Activated CD4-positive, alpha-beta T cell treated with anti-CD3 and anti-CD28 coated beads, Interleukin-2, amount 50 U/mL, for 16 hours (primary cell): Measurements from ENCODE around the gene THSD4.
"Not testable (repeated sequence)": the region's sequence is repeated elsewhere in the genome, so short reads cannot be mapped to it uniquely, and the experiment has no call there.

Source experiments
- DNase-seq: peaks from one replicate; pipeline ENCODE4 v3.0.0-alpha.2; 2020

Gene THSD4

GRCh38 chr15:71228403-71228802 is 113.1 kb downstream of the THSD4 start:
- DNase-seq, result no peak

DNA sequence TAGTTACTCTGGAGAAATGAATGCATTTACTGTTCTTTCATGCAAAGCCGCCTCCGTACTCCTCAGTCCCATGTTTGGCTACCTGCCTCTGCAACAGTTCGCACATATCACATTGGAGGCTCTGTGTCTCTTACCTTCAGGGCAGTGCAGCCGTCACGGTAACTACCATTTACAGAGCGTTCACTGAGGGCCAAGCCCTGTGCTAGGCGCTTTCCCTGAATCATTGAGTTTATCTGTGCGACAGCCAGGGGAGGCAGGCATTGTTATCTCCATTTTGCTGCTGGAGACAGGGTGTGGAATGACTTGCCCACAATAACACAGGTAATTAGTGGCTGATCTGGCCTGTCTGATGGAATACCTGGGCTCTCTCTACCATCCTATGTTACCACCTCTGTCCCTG is 115.0 kb downstream of the THSD4 start:
- DNase-seq, result no peak

DNA sequence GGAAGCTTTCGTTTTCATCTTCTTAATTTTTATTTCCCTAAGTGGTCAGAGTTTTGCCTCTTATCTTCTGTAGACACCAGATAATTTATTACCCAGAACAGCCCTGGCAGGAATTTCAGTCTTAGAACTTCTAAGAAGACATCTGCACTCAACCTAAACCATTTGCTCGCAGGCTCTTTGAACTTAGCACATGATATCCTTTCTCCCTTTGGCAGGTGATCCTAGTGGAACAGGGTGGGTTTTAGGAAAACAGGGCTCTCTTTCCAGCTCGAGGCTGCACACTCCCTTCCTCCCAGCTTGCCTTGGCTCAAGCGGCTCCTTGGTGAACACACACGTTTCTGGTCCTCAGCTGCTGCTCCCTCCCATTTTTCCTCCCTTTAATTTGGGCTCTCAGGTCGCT is 116.5 kb downstream of the THSD4 start:
- no peak for DNase-seq

GRCh38 chr15:71232411-71232810 is 117.1 kb downstream of the THSD4 start:
- DNase-seq, result no peak

GRCh38 chr15:71237456-71238188 is 122.4 kb downstream of the THSD4 start:
- DNase-seq, result no peak

DNA sequence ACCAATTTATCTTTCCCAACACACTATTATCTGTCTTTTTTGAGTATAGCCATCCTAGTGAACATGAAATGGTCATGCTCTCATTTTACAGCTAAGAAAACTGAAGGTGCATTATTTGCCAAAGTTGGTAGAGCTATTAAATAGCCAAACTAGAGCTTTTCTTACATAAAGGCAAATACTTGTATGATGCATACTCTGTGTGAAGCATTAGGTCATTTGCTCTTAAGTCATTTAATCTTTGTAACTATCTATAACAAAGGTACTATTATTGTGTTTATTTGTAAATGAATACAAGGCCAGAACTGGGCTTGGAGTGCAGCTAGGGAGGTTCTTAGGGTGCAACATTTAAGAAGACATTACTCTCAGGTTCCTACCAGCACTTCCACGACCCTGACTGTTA is 123.7 kb downstream of the THSD4 start:
- no peak for DNase-seq

DNA sequence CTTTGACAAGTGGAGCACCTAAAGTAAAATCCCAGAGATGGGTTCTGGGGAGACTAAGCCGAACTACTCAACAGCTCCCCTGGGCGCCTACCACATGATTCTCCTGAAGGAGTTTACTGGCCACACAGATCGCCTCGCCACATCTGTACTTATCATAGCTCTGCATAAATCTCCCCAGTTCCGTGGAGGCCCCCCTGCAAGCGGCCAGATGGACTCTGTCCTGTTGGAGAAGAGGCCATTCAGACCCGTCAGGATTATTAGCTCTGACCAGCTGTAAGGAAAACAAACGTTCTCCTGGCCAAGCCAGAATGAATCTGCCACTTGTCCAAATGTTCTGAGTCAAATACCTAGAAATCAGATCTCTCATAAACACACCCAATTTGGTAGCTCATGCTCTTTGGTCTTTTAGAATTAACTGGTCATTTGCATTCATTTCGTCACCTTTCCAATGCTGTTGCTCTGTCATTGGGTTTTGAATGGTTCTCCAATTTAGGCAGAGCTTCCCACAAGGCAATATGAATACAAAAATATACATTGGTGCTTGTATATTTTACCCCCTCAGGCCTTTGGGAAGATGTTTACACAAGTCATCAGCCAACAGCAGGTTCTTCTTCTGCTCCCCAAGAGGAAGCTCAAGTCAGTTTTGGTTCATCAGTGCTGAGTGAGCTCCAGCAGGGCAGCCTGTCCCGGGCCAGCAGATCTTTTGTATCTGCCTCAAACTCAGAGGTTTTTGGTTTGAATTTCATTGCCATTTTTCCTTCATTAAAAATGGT is 124.5 kb downstream of the THSD4 start:
- no peak for DNase-seq

DNA sequence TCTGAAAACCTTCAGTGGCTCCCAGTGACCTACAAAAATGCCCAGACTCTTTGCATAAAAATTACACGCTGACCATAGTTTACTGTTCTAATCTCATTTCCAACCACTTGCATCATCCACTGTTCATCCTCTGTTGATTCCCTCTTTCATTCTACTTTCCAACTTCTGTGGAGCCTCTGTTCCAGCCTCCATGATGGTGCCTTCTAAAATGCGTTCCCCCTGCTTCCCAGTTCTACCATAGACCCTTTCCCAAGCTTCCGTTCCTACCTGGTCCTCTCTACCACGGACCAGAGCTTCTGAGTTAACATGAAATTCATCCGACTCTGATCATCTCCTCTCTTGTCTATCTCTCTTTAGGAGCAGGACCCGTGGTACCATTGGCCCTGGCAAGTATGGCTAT is 127.0 kb downstream of the THSD4 start:
- no peak for DNase-seq

DNA sequence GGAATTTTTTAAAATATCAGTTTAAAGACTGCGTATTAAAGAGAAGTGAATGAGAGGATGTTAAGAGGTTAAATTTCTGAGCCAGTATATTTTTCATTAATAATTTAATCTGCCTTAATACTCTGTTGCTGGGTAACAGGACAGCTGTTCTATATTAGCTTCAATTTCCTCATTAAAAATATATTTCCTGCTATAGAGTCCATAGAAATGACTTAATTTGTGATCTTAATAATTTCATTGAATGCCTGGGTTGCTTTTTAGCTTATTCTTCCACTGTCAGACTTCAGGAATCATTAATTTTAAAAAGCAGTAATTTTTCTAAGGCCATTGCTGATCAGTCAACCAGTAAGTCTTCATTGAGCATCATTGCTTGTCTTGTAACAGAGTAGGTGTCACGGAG is 129.0 kb downstream of the THSD4 start:
- no peak for DNase-seq

GRCh38 chr15:71245588-71245987 is 130.3 kb downstream of the THSD4 start:
- no peak for DNase-seq

DNA sequence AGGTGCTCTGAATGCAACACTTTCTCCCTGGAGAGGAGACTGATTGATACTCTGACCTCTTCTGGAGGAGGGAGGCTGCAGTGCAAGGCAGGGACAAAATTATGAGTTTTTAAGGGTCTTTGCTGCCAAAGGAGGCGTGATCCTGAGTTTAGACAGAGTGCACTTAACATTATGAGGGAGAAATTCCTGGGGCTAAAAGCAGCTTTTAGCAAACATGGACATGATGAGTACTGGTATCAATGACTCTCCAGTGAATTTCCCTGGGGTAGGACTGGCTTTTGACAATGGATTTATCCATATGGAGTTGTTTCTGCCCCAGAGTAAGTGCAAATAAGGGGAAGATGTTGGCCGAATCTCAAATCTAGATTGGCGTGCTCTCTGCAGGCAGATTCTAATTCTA is 133.1 kb downstream of the THSD4 start:
- DNase-seq, result no peak

GRCh38 chr15:71249986-71250385 is 134.7 kb downstream of the THSD4 start:
- no peak for DNase-seq

DNA sequence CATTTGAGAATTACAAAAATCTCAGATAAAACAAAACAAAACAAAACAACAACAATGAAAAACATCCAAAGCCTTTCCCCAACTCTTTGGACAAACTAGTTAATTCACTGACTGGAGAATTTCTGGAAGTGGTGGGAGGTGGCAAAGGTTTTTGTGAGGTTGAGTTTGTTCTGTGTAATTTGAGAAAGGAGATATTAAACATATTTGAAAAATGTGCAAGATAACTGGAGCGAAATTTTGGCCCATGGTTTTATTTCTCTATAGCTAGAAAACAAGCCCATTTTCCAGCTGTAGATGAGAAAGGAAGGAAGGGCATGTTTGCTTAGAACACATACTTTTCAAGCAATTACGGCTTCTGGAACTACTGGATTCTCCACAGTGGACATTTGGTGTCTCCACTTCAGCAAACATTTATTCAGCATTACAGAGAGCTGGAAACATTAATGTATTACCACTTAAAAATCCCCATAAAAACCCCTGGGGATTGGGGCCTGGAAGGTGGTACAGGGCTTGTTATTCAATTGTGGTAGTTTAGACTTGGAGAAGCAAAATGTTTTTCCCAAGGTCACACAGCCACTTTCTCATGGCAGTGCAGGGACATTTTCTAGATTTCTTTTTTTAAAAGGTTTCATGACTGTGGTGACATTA is 135.8 kb downstream of the THSD4 start:
- no peak for DNase-seq

DNA sequence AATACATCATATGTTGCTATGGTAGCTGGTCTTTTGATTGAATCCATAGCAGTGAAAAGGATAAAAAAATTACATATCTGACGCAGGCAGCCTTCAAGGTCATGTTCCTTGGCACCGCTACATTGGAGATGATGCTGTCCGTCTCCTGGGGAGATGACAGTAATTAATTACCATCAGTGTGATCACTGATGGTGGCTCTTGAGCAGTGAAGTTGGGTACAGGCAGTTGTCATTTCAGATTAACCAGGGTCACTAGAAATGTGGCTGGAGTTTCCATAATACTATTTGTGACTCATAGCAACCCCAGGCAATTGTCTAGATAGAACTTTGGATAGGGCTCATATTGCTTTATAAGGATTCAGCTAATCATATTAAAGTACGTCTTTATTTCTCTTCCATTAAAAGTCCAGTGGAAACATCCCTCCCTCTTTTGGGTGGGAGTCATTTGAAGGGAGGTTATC is 136.3 kb downstream of the THSD4 start:
- no peak for DNase-seq

DNA sequence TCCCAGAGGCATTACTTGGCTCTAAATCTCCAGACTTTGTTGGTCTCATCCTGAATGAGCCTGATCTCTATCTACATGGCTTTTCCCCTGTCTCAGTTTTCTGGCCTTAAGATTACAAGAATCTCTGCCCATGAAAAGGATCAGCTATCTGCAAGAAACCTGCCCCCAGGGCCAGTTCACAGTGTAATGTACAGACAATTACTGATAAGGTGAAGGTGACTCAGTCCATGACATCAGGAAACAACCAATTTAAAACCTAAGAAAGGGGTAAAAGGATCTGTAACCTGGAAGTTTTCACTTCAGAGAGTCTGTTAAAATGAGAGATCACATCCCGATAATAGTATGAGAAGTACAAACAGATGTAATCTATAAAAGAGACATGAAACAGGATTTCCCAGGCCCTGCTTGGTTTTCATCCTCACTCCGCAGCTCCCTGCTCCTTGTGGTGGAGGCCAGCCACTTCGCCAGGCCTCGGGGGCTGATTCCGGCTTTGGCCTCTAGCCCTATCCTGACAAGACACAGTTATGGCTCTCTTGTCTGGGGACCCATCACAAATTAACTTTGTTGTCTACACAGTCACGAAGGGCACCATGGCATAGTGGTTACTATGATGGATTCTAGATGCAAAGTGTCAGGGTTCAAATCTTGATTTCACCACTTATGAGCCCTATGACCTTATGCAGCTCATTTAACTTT is 136.9 kb downstream of the THSD4 start:
- no peak for DNase-seq

GRCh38 chr15:71252740-71253047 is 137.4 kb downstream of the THSD4 start:
- DNase-seq, result no peak

- DNase-seq, result no peak
Observed at GRCh38 chr15:71254491-71254890, 139.2 kb downstream of the THSD4 start.

DNA sequence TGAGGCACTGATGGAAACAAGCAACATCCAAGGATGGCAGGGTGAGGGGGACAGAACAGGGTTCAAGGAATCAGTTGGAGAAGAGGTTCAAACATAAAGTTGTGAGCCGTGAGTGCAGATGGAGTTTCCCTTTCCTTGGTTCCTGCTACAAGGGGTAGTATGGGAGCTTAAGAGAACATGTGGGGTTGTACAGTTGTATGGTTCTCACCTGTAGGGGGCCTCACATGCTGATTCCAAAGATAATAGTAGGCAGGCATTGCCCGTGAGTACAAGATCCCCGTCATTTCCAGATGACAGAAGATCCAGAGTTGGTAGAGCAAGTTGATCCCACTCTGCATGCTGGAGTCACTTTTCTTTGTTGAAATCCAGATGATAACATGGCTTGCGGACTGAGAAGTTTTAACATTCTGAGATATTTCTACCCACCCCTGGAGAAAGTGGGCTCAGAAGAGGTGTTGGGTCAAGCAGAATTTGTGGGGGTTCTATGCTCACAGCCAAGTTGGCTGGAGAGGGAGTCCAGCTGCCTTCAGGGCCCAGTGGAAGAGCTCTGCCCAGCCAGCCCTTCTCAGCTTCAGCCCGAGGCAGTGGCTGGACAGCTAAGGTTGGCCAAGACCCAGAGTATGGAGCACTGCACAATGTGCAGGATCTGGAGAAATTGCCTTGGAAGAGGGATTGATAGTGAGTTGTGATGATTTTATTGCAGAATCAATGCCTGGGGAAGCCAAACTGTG is 141.8 kb downstream of the THSD4 start:
- no peak for DNase-seq

DNA sequence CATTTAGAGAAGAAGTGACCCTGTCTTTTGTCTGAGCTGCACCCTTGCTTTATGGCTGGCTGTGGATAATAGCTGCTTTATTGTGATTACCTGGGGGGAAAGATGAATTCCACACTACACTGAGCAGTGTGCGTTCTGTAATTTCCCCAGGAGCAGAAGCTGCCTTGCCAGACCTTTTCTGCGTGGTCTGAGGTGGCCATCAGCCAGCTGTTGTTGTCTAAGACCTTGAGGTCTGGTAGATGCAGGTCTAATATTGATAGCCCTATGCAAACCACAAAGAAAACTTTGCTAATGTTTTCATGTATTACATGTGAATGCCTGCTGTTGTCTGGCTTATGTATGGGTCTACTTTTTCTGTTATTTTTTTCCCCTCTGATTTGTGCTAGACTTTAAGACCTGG is 144.6 kb downstream of the THSD4 start:
- DNase-seq, result no peak

GRCh38 chr15:71261418-71261817 is 146.1 kb downstream of the THSD4 start:
- no peak for DNase-seq

DNA sequence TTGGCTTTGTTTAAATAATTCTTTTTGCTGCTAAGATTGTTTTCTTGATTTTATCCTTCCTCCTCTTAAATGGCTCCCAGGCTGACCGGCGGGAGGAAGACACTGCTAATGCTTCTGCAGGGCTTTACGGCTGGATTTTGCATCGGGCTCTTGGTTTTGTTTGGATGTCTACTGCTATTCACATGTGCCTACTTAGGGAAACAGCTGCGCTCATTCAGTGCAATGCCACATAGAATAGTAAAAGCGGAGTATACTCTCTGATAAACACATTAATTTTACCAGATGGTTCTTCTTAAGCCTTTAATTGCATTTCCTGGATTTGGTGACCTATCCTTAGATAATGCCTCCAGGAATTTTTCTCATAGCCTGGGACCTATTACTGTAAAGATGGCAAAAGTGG is 146.6 kb downstream of the THSD4 start:
- DNase-seq, result no peak

GRCh38 chr15:71262599-71262998 is 147.3 kb downstream of the THSD4 start:
- DNase-seq, result no peak

- DNase-seq, result not testable (repeated sequence)
Observed at GRCh38 chr15:71265606-71266005, 150.3 kb downstream of the THSD4 start.
